Activated CD4-positive, alpha-beta T cell treated with anti-CD3 and anti-CD28 coated beads, Interleukin-2, amount 50 U/mL, for 1 hour (primary cell): ENCODE measurements around the gene CMPK2.
"Not testable (repeated sequence)": the region's sequence is repeated elsewhere in the genome, so short reads cannot be mapped to it uniquely, and the experiment has no call there.

Source experiments
- DNase-seq: peaks from one replicate; pipeline ENCODE4 v3.0.0-alpha.2; 2020

CMPK2 gene, protein sequence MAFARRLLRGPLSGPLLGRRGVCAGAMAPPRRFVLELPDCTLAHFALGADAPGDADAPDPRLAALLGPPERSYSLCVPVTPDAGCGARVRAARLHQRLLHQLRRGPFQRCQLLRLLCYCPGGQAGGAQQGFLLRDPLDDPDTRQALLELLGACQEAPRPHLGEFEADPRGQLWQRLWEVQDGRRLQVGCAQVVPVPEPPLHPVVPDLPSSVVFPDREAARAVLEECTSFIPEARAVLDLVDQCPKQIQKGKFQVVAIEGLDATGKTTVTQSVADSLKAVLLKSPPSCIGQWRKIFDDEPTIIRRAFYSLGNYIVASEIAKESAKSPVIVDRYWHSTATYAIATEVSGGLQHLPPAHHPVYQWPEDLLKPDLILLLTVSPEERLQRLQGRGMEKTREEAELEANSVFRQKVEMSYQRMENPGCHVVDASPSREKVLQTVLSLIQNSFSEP

DNA sequence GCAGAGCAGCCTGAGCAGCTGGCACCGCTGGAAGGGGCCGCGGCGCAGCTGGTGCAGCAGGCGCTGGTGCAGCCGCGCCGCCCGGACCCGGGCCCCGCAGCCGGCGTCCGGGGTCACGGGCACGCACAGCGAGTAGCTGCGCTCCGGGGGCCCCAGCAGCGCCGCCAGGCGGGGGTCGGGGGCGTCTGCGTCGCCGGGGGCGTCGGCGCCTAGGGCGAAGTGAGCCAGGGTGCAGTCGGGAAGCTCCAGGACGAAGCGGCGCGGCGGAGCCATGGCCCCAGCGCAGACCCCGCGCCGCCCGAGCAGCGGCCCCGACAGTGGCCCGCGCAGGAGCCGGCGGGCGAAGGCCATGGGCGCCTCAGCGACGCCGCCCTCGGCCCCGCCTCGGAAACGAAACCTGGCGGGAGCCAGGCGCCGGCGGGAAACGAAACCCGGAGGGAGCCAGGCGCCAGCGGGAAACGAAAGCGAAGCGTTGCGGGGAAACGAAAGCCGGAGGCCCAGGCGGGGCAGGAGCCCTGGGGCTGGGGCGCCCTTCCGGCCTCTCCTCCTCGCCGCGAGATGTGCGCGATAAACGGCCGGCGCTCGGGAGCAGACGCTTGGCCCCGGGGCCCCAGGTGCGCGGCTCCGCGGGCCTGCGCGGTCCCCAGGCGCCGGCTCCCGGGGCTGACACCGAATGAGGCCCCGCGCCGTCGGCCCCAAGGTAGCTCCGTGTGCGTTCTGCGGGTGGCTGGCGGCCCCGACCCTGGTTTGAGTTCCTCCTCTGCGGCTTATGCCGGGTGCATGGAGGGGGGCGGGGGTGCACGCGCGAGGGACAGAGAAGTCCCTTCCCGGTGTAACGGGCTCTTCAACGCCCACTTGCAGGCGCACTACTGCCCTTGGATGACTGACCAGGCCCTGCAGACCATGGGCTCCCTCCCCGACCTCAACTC, at the start of gene CMPK2:
Gene CMPK2 (minus strand): TSS at position 562 of the 929 bp plus-strand sequence. CDS start 211 bp downstream, at position 351.
- DNase-seq = peak; percentile 68

DNA sequence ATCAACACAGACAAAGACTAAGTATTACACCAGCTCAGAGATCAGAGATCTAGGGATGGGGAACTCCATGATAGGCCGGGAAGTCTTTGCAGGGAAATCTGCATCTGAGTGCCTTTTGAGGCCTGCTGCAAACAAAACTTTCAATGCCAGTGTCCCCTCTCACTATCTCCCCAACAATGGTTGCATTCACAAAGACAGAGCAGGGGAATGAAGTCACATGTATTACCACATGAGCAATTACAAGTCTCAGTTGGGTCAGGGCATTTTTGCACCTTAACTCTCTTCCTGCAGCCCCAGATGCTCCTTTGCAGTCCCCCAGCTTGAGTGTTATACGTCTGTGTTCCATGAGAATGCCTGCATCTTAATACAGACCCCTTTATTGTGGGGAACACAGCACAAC, 49.7 kb upstream of the CMPK2 start:
- no peak for DNase-seq

DNA sequence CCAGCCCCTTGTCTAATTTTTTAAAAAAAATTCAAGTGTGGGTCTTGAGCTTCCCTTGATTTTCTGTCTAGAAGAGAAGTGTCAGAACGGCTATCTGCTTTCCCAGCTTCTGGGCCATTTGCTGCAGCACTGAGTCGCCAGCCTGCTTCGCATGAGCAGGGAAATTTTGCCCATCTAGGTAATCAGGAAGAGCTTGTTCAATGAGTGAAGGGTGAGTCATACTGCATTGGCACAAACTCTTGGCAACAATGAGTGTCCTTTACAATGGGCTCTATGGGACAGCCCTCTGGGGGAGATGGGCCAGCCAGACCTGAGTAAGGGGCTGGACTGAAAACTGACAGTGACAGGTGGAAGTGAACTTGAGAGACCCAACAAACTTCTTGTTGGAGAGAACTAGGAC, 49.1 kb upstream of the CMPK2 start:
- no peak for DNase-seq

- DNase-seq = peak; percentile 35
These were observed 47.9 kb upstream of the CMPK2 start for GRCh38 chr2:6913415-6914157.

DNA sequence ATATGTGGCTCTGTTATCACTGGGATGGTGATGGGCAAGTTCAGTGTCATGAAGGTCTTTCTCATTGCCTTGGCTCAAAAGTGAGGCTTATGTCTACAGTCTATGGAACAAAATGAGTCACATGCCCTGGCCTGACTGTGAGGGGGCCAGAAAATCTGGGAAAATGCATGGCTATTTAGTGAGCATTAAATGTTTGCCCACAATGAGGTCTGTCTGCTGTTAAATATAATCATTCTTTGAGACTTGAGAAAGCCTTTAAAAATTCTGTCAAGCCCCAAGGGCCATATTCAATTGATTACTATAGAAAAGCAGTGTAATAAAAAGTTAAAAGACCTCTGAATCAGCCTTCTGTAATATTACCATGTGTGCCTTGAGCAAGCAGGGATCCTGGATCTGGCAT, 46.0 kb upstream of the CMPK2 start:
- no peak for DNase-seq

- DNase-seq = no peak
These were observed 44.0 kb upstream of the CMPK2 start for GRCh38 chr2:6909431-6910385.

DNA sequence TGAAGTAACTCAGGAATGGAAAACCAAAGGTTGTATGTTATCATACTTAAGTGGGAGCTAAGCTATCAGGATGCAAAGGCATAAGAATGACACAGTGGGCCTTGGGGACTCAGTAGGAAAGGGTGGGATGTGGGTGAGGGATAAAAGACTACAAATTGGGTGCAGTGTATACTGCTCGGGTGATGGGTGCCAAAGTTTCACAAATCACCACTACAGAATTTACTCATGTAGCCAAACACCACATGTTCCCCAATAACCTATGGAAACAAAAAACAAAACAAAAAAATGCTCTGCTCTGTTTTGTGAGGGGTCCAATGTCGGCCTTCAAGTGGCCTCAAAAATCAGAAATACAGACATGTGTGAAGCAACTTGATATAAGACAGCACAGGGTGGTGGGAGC, 42.6 kb upstream of the CMPK2 start:
- DNase-seq = no peak

- DNase-seq = no peak
These were observed 40.5 kb upstream of the CMPK2 start for GRCh38 chr2:6906165-6906741.

- DNase-seq = no peak
These were observed 40.0 kb upstream of the CMPK2 start for GRCh38 chr2:6905668-6906067.

- DNase-seq = not testable (repeated sequence)
These were observed 36.9 kb upstream of the CMPK2 start for GRCh38 chr2:6902581-6902980.

- no peak for DNase-seq
These were observed 31.4 kb upstream of the CMPK2 start for GRCh38 chr2:6896930-6897759.

GRCh38 chr2:6893876-6894482, 28.3 kb upstream of the CMPK2 start:
- DNase-seq = no peak

DNA sequence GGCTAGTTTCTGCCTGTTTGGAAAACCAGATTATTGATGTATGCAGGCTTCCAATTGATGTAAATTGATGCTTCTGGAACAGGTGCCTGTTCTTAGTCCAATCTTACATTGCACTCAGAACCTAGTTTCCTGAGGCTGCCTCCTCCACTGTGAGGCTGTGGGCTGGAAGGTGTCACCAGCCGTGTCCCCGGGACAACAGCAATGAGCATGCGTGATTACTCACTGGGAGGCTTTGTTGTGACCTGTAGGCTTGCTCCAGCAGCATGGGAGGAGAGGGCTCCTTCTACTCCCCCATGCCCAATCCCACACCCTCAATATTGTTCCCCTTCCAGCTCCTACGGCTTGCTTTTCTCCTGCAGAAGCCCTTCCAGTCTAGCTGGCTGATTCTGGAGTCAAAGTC, 23.0 kb upstream of the CMPK2 start:
- DNase-seq = no peak

- no peak for DNase-seq
These were observed 22.1 kb upstream of the CMPK2 start for GRCh38 chr2:6887751-6888192.

GRCh38 chr2:6885968-6886367, 20.3 kb upstream of the CMPK2 start:
- DNase-seq = no peak

GRCh38 chr2:6885551-6885950, 19.8 kb upstream of the CMPK2 start:
- DNase-seq = no peak

GRCh38 chr2:6883448-6884122, 17.9 kb upstream of the CMPK2 start:
- DNase-seq = no peak

GRCh38 chr2:6881516-6881915, 15.8 kb upstream of the CMPK2 start:
- no peak for DNase-seq

- no peak for DNase-seq
These were observed 15.3 kb upstream of the CMPK2 start for GRCh38 chr2:6881046-6881445.
